ENCODE data around the gene CHID1. TPM values are rescaled to one million over a fixed set of nuclear protein-coding genes. Genes with fewer than 3 reads are reported as not detected.

The CHID1 gene
- total and polyA plus RNA-seq, 9 of the 15 experiments (the other 6 are each of a cell fraction or from before 2014, with no cell fraction given): 15.1 to 108 (median 39.8) TPM

DNA sequence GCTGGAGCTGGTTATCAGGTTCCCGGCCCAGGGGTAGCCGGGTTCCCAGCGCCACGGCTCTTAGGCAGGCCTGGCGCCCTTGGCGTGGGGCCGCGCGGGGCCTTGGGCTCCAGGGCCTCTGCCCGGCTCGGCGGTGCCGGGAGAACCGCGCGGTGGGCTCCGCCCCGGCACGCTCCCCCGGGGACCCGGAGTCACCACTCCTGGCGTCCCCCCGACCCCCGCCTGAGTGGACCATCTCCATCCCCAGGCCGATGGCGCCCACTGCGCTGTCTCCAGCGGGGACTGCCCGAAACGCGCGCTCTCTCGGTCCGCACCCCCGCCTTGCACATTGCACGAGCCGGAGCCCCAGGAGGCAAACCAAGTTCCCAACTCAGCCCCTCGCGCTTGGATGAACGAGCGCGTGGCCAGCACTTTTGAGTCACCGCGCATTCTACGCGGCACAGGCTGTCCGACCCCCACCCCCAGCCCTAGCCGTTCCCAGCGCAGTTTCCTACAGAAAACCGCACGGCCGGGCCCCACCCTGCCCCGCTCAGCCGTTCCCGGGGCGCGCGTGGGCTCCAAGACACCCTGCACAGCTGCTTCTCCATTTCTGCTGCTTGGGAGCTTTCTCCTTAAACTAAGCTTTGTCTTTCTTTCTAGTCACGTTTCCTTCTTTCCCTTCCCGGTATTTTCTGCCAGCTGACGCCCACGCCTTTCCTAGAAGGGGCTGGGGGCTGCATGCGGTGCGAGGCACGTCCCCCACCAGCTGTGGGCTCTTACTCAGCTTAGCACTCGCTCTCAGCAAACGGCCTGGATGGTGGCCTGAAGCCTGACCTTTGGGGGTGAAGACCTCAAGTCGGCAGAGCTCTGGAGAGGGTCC, 650 bp upstream of the CHID1 start (continued):
- no peak for TF ChIP-seq PCBP2 (IDR thresholded peaks at IDR 0.05; ENCODE audit: low read depth, low read length, poor library complexity, severe bottlenecking)
- TF ChIP-seq ZNF384 (IDR thresholded peaks at IDR 0.05; ENCODE audit: low read depth, low read length): no peak
- TF ChIP-seq, protein P1, sequence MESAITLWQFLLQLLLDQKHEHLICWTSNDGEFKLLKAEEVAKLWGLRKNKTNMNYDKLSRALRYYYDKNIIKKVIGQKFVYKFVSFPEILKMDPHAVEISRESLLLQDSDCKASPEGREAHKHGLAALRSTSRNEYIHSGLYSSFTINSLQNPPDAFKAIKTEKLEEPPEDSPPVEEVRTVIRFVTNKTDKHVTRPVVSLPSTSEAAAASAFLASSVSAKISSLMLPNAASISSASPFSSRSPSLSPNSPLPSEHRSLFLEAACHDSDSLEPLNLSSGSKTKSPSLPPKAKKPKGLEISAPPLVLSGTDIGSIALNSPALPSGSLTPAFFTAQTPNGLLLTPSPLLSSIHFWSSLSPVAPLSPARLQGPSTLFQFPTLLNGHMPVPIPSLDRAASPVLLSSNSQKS (CRISPR knock-in tag; IDR thresholded peaks at IDR 0.05): no peak
- TF ChIP-seq ZNF696 (CRISPR knock-in tag; conservative IDR thresholded peaks at IDR 0.05): no peak
- no peak for TF ChIP-seq RHOXF2B (CRISPR knock-in tag; conservative IDR thresholded peaks at IDR 0.05)
- no peak for TF ChIP-seq SPI1 (IDR thresholded peaks at IDR 0.05; ENCODE audit: borderline replicate concordance, low read depth, low read length)
- TF ChIP-seq ZNF324 (CRISPR knock-in tag; IDR thresholded peaks at IDR 0.05): no peak
- TF ChIP-seq ZNF354B (CRISPR knock-in tag; IDR thresholded peaks at IDR 0.05): no peak
- TF ChIP-seq FOS (IDR thresholded peaks at IDR 0.05; ENCODE audit: extremely low read depth, insufficient read length): no peak
- peak; percentile 41; the same call in 1 of the 2 replicates for TF ChIP-seq POLR2AphosphoS5 (IDR thresholded peaks at IDR 0.05; ENCODE audit: control insufficient read depth, insufficient read depth, low read depth, low read length)
- no peak for TF ChIP-seq RCOR1 (IDR thresholded peaks at IDR 0.05; ENCODE audit: borderline replicate concordance in 1 of 2, low read depth in 2 of 2, low read length in 2 of 2)
- no peak for TF ChIP-seq FOXK2 (conservative IDR thresholded peaks at IDR 0.05 in 1 of 2, IDR thresholded peaks at IDR 0.05 in 1 of 2; ENCODE audit: low read depth in 2 of 2)
- no peak for TF ChIP-seq NFRKB (IDR thresholded peaks at IDR 0.05; ENCODE audit: low read depth)
- TF ChIP-seq, protein P2, sequence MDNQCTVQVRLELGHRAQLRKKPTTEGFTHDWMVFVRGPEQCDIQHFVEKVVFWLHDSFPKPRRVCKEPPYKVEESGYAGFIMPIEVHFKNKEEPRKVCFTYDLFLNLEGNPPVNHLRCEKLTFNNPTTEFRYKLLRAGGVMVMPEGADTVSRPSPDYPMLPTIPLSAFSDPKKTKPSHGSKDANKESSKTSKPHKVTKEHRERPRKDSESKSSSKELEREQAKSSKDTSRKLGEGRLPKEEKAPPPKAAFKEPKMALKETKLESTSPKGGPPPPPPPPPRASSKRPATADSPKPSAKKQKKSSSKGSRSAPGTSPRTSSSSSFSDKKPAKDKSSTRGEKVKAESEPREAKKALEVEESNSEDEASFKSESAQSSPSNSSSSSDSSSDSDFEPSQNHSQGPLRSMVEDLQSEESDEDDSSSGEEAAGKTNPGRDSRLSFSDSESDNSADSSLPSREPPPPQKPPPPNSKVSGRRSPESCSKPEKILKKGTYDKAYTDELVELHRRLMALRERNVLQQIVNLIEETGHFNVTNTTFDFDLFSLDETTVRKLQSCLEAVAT (IDR thresholded peaks at IDR 0.05): no peak
- no peak for TF ChIP-seq PTTG1 (tag; IDR thresholded peaks at IDR 0.05; ENCODE audit: low read depth)
- TF ChIP-seq ZNF589 (CRISPR knock-in tag; IDR thresholded peaks at IDR 0.05; ENCODE audit: low read depth): no peak
- no peak for TF ChIP-seq ZNF217 (CRISPR knock-in tag; IDR thresholded peaks at IDR 0.05)
- TF ChIP-seq ETS2 (tag; IDR thresholded peaks at IDR 0.05; ENCODE audit: borderline replicate concordance, poor library complexity, severe bottlenecking): no peak
- no peak; the same call in 1 of the 2 replicates for TF ChIP-seq ZNF143 (CRISPR knock-in tag; IDR thresholded peaks at IDR 0.05)
- TF ChIP-seq CAMTA2 (CRISPR knock-in tag; conservative IDR thresholded peaks at IDR 0.05): no peak
- no peak for TF ChIP-seq SMAD1 (IDR thresholded peaks at IDR 0.05; ENCODE audit: low read depth, low read length, partially characterized antibody)
- no peak for TF ChIP-seq SLC30A9 (CRISPR knock-in tag; IDR thresholded peaks at IDR 0.05)
